Activated gamma-delta T cell treated with anti-CD3 and anti-CD28 coated beads, Interleukin-2, amount 50 U/mL, for 16 hours (primary cell): ENCODE results near the gene OSTC.
A peak's percentile ranks its signal among the peaks of the same experiment; 100 is the strongest.

Experiments
- DNase-seq: peaks from one replicate; pipeline ENCODE4 v3.0.0-alpha.2; 2020; ENCODE audit warnings: low read depth

The OSTC gene

DNA sequence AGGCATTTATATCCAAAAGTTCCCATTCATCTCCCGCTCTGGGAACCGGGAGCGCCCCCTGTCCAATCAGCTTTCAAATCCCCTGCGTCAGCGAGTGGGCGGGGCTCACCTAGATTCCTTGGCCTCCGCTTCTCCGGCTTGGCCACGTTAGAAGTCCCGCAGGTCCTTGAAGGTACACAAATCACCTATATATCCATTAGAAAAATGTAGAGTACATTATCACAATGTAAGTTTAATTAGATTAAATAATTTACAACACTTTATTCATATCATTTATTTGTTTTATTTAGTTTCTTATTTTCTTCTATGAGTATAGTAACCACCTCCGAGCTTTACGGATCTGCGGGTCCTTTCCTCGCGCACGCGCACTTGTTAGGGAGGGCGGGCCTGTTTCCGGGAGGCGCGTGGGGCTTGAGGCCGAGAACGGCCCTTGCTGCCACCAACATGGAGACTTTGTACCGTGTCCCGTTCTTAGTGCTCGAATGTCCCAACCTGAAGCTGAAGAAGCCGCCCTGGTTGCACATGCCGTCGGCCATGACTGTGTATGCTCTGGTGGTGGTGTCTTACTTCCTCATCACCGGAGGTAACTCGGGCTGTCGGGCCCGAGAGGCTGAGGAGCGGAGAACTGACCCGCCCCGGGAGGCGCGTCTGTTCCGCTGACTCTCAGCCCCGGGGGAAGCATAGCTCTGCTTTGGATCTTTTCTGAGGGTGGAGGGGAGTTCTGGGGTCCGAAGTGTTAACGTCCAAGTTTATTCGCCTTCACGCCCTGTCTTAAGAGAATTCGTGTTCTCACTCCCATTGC is at the start of gene OSTC:
Gene OSTC (plus strand): TSS at position 388 of the 802 bp plus-strand sequence. CDS start 57 bp downstream, at position 445.
- peak; percentile 91 for DNase-seq

DNA sequence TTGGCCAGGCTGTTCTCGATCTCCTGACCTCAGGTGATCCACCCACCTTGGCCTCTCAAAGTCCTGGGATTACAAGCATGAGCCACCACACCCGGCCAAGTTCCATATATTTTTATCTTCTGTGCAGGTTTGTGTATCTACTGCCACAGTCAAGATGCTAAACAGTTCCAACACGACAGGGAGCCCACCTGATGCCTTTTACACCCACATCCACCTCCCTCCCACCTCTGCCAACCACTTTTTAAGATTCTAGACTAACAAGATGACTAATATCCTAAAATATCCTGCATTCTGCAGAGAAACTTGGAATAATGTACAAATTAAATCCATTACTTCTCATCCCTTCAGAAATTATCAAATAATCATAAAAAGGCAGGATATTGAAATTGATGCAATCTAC is 49.3 kb upstream of the OSTC start:
- no peak for DNase-seq

DNA sequence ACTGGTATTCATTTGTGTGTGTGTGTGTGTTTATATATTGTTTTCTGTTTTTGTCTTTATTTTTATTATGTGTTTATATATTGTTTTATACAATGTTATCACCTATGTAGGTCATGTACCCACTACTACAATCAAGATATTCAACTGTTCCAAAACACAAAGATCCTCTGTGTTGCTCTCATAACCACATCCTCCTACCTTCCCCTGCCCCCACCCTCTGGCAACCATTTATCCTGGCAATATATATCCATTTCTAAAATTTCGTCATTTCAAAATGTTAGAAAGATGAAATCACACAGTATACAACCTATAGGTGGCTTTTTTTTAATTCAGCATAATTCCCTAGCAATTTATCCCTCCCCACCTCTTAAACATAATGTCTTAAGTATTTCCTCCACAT is 48.9 kb upstream of the OSTC start:
- DNase-seq, result no peak

DNA sequence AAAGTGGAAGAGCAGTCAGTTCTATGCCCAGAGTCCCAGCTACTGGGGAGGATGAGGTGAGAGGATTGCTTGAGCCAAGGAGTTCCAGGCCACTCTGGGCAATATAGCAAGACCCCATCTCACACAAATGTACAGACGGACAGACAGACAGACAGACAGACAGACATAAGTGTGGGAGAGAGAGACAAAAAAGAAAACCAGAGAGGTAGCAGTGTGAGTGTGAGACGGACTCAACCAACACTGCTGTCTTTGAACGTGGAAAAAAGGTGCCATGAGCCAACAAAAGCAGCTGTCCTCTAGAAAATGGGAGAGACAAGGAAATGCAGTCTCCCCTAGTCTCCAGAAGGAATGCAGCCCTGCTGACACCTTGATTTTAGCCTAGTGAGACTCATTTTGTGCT is 48.2 kb upstream of the OSTC start:
- DNase-seq, result no peak

DNA sequence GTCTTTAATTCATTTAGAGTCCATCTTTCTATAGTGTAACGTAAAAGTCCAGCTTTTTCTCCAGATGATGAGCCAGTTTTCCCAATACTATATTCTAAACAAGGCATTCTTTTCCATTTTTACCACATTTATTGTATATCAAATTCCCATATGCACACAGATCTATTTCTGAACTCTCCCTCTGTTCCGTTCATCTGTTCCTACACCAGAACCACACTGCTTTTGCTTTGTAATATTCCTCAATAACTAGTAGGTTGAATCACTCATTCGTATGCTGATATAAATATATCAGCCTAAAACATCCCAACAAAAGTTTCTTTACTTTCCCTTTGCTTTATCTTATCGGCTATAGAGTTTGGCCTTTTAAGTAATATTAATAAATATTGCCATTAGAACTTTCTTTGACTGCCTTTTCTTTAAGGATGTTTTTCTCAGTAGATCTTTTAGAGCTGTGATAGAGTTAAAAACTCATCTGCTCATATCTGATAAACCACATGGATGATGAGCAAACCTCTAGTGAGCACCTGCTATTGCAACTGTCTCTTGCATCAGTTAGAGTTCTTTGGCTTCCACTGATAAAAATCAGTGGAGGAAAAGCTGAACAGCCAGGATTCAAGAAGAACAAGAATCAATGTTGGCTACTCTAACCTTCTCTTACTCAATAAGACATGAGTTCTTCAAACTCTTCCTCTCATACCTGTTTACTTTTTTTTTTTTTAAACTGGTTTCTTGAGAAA is 43.2 kb upstream of the OSTC start:
- DNase-seq, result no peak

DNA sequence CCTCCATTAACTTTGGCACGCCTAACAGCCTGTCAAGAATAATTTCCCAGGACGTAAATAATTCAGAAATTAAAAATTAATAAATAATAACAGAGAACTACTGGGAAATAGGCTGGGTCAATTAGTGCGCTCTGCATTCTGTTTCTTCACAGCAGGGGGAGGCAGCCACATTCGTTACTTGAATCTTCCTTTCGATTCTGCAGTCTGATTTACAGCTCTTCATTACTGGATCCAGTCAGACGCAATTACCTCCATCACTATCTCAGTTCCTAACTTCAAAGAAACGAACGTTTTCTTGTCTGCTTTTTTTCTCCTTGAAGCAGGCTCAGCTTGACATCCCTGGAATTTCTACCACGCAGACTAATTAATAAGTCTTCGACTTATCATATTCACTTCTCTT is 39.0 kb upstream of the OSTC start:
- DNase-seq, result no peak

DNA sequence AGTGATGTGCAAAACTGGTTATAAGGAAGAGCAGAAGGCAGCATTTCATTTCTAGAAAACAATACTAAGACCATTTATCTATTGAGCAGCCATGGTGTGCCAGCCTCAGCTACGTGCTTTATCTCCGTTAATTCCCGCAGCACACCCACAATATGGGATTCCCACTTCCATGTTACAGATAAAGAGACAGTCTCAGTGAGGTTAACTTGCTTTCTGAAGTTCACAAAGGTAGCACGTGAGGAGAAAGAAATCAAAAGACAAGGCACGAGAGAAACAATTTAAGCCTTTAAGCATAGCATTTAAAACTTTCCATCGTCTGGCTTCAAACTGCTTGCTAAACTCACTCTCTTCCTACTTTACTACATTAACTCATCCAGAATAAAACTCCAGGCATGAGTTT is 38.0 kb upstream of the OSTC start:
- DNase-seq, result no peak

DNA sequence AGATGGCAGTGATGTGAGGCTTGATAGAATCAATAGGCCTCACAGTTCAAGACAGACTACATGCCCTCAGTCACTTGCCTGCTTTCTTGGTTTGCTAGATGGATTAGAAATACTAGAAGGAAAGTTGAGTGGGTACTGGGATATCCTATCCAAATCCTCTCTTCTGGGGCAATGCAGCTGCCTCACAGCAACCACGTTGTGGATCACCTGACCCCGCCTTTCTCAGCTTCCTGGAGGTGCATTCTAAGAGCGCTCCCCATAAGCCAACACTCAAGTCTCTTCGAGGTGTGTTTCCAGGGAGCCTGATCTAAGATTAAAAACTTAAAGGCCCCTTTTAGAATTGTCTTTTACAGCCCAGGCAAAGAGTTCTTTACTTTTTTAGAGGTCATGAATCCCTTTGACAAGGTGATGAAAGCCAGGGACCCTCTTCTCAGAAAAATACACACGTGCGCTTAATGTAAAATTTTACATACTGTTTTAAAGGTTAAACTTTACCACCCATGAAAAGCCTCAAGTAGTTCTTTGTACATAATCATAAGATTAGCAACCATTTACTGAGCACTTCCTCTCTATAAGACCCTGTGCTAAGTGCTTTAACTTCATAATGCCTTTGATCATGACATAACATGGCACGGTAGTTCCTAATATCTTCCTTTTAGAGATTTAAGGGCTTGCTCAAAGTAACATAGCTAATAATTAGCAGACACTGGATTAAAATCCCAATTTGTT is 30.9 kb upstream of the OSTC start:
- DNase-seq, result no peak

DNA sequence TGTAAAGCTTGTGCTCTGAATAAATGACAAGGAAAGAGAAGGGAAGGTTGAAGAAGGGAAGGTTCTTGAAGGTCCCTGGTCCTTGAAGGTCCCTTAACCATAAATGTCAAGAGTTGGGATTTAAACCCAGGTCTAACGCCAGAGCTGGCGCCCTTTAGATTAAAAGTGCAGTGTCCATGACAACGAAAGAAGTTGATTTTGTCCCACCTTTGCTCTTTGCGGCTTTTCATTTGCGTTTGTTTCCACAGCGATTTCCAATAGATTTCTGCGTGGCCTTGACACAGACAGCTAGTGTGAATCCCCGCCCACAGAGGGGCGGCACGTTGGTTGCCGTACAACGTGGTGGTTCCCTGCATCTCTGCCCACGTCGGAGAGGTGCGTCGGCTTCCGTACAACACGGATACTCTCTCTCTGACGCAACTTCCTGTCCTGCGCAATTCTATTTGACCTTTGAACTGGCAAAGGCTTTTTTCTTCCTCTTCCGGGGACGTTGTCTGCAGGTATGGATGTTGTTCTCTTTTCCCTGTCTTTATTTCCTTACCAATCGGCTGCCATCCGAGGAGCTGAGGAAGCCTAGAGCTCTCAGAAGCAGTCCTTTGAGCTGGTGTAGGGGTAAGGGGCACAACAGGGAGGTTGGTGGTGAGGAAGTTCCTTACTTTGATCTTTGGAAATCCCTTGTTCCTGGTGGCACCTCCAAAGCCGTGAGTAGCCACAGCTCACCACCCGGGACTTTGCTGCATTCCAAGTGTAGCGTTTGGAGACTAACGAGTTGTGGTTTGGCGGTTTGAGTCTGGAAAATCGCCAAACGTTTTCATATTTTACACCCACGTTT is 30.1 kb upstream of the OSTC start, which contains the start of gene RPL34:
Gene RPL34 (plus strand): TSS at position 476 of the 832 bp plus-strand sequence. CDS start 1,384 bp downstream, outside the sequence.
- DNase-seq, result peak; percentile 96

DNA sequence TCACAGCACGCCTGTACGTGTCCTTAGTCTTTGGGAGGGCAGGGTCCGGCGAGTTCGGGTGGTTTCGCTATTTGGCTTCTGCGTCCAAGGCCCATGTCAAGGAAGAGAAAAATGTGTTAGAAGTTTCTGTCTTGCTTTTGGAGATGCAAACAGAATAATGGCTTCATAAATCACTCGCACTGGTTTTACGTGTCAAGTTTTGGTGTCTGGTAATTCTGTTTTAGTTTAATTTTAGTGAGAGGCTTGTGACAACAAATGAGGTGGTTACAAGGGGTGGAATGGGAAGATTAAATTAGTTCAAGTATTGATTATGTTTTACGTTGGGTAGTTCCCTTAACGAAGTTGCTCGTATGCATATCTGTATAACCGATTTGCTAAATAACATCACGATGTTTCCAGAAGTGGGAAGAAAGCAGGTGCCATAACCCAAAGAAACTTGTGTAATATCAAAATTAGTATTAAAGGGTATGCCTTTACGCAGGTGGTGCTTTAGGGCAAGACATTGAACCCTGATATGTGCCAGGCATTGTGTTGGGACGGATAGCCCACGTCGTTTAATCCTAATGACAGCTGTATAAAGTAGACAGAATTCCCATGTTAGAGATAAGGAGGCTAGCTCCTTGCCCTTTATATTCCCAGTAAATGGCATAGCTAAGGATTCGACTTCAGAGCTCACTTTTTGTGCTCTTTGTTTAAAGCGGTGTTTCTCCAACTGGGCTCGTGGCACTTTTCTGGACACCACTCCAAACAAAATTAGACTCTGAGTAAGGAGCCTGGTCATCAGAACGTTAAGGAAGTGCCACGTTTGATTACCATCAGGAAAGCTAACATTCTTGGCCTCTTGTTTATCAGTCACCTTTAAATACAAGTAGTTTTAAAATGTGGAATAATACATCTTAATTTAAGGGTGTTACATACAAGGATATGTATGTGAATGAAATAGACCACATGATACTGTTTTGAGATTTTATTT is 29.2 kb upstream of the OSTC start:
- no peak for DNase-seq

DNA sequence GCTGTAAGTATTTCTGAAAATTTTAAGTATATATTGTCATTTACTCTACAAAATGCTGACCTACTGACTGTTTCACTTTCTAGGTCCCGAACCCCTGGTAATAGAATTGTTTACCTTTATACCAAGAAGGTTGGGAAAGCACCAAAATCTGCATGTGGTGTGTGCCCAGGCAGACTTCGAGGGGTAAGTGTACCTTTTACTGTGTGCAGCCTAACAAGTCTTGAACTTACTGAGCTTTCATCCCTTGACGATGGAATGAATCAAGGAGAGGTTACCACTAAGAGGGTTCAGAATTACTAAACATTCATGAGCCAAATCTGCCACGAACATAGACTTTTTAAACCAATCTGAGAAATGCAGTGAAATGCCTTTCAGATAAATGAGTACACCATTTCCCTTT is 28.4 kb upstream of the OSTC start:
- DNase-seq, result no peak

DNA sequence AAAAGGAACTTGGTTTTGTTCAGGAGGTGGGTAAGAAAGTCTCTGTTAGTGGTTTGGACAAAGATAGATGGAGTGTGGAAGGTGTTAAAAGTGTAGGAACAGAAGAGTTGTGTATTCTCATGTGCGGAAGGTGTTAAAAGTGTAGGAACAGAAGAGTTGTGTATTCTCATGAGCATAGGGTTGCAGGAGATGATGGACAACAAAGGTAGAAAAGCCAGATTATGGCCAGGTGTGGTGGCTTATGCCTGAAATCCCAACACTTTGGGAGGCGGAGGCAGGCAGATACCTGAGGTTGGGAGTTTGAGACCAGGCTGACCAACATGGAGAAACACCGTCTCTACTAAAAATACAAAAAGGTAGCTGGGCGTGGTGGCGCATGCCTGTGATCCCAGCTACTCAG is 27.6 kb upstream of the OSTC start:
- no peak for DNase-seq

DNA sequence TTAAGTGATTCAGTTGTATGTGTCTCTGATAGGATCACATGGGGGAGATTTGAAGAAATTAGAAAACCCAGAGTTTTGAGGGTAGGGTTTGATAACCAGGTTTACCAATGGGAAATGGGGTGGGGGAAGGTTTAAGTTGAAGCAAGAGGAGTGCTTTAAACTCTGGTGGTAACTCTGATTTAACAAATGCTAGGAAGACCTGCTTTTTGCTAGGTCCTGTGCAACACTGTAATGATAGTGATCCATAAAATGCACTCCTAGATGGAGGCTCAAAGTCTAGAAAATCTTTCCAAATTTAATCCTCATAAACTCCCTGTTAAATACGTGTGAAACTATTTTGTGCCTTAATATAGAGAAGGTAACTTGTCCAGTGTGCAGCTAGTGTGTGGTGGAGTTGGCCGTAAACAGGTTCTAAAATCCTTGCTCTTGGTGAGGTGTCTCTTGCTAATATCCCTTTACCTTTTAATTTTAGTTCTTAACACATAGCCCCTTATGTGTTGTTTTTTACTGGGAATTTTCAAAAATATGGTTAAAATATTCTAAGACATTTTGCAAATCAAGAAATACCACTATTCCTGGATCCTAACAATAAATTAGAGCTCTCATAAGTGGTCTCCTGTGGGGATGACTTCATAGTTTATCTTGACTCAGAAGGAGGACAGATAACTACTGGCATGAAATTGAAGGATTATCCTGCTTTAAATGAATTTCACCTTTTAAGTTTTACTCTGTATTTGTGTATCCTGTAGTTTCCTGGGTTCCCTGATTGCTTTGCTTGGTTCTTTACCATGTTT is 25.9 kb upstream of the OSTC start:
- no peak for DNase-seq

DNA sequence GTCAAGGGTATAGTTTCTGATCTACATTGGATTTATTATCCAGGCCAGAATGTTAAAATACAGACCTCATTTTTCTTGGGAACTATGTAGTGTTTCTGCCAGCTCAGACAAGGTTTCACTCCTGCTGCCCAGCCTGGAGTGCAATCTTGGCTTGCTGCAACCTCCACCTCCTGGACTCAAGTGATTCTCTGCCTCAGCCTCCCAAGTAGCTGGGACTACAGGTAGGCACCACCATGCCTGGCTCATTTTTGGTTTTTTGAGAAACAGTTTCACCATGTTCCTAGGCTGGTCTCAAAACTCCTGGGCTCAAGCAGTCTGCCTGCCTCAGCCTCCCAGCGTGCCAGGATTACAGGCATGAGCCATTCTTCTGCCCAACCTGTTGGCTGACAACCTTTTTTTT is 24.3 kb upstream of the OSTC start:
- no peak for DNase-seq

DNA sequence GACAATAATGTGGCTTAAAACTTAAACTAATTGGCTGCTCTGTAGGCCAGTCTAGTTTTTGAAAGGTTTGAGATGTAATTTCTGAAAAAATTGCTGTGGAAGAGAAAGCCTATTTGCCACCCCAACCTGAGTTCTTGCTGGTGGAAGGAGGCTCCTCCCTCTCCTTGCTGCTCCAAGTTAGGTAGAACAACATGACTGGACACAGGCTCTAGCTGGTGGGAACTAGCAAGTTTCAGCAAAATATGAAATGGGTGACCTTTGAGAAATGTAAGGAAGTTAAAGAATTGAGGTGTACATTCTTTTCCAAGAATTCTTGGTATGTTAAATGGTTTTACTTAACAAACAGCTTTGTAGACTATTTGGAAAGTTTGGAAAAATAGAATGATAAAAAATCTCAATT is 22.0 kb upstream of the OSTC start:
- no peak for DNase-seq

DNA sequence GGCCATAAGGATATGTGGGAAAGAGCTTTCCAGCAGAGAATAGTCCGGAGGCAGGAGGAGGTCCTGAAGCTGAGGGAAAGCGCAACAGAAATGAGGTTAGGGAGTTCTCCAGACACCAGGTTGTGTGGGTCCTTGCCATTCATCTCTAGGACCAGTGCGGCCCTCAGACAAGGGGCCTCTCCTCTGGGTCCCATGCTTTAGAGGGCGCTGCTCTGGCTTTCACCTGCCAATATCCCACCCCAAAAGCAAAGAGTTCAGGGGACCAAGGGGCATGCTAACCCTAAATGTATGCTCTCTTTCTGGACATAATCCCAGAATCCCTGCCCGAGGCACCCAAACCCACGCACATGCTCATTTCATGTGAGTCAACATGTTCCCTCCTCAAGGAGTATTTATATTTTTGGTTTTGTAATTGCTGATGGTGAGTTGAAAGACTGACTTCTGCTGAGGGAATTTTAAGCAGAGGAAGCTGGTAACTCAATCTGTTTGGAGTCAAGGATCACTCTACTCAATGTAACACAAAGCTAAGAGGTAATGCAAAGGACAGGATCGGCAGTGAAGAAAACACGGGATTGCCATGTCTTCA is 15.2 kb upstream of the OSTC start:
- DNase-seq, result no peak

DNA sequence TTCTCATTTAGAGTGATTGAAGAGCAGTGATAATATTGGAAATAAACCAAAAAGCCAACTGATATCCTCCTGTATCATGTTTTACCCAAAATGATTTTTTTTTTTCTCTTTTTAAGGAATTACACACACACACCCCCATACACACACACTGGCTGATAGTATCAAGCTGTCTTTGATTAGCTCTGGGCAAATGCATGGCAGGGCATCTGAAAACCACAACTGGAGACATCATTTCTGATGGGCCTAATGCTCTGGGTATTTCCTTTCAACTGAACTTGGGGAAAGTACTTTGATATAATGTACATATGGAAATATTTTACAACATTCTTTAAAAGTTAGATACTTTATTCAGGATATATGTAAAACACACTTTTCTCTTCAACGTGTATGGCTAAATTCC is 14.2 kb upstream of the OSTC start:
- no peak for DNase-seq

DNA sequence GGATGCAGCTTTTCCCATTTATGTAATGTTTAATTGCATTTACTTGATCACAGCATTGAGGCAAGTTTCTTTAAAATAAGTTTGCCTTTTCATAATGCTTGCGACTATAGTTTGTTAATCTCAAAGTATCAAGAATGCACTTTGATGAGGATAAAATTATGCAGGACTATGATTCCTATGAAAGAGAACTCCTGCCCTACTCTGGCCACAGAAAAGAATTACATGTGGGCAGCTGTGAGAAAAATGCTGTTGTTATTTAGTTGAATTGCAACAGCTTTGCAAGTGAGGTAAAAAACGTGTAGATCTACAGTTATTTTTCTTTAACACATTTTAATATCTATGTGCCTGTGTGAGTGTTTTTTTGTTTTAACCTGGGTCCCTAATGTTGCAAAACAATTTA is 12.5 kb upstream of the OSTC start:
- DNase-seq, result no peak

DNA sequence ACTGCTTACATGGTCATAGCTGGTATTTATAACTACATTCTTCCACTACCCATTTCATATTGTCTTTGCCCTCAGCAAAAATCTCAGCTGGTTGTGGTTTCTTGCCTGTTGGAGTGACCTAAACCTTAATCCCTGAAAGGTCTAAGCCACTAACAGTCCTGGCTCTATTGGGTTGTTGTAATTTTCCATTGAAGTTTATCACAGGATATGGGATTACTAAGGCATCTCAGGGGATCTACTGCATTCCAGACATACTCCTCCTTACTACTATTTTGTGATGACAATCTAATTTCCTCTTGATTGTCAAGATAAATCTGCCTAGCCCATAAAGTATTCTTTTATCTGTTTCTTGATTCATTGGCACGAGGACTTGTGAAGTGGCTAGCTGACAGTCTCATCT is 6.2 kb upstream of the OSTC start:
- no peak for DNase-seq

DNA sequence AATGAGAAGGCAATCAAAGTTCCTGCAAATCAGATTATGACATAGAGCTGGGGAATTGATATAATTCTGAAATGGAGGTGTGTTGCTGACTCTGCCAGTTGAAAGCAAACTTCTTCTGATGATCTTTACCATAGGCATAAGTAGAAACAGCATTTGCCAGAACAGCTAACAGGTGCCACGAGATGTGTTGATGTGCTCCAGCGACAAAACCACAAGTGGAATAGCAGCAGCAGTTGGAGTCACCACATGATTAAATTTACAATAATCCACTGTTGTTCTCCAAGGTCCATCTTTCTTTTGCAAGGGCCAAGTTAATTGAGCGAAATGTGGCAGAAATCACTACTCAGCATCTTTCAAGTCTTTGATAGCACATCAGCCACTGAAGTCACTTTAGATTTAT is 3.7 kb upstream of the OSTC start:
- no peak for DNase-seq
